Spinal cord (tissue), 10 donors: ENCODE results near the gene PTS. TPM values are rescaled to one million over a fixed set of nuclear protein-coding genes. Genes with fewer than 3 reads are reported as not detected.
A peak's percentile ranks its signal among the peaks of the same experiment; 100 is the strongest.

Experiments
- DNase-seq, 6 donors: peaks; one replicate each; pipeline versions ENCODE4 v3.0.0 to v3.0.0-alpha.2; 2013 to 2015; ENCODE audit warnings: low spot score in 6 of 6, low read depth in 4 of 6
- H3K27ac ChIP-seq: one replicate; pipeline ENCODE4 v1.5.1; 2013; ENCODE audit warnings: low read depth, low read length, control low read depth
- H3K27me3 ChIP-seq: one replicate; pipeline ENCODE4 v1.6.1; 2013; ENCODE audit warnings: low read length; ENCODE audit not compliant: control insufficient read depth, insufficient read depth
- H3K36me3 ChIP-seq: one replicate; pipeline ENCODE4 v1.6.1; 2013; ENCODE audit warnings: low read length; ENCODE audit not compliant: control insufficient read depth, insufficient read depth
- H3K4me1 ChIP-seq: one replicate; pipeline ENCODE4 v1.6.1; 2013; ENCODE audit warnings: low read length; ENCODE audit not compliant: control insufficient read depth, insufficient read depth
- H3K4me3 ChIP-seq: one replicate; pipeline ENCODE4 v1.5.1; 2013; ENCODE audit warnings: low read depth, low read length, control low read depth
- H3K9me3 ChIP-seq: one replicate; pipeline ENCODE4 v1.6.1; 2013; ENCODE audit warnings: low read length; ENCODE audit not compliant: control insufficient read depth, insufficient read depth
- WGBS: methylation state at CpG from one replicate; pipeline ENCODE4 v1.1.5; 2013; ENCODE audit warnings: missing lambda C conversion rate; ENCODE audit not compliant: insufficient coverage; 5-methylcytosine and 5-hydroxymethylcytosine counted together
- polyA plus RNA-seq, 2 donors: library from polyadenylated mRNA; unstranded; fragments of 120-200 nt; gene quantifications; one replicate each; pipeline ENCODE4 v1.2.1, GENCODE V29; 2013; ENCODE audit not compliant: insufficient read length in 2 of 2
- total RNA-seq, 2 donors: library from RNA; depleted of rRNA in 1 of 2; stranded (reverse); fragments of 120-200 nt in 1 of 2; fragments of >200 nt in 1 of 2; gene quantifications; one replicate each; pipeline versions ENCODE4 v1.2.3 to v1.2.4, GENCODE V29; 2013 to 2014
- donor health status: healthy.

Gene PTS
- total and polyA plus RNA-seq, 4 donors = 49.0 to 97.1 (median 73.2) TPM

GRCh38 chr11:112215621-112216020 is 10.6 kb upstream of the PTS start:
- H3K9me3 ChIP-seq = no peaks in the 10 kb centered on the region
- WGBS = no CpG with 5 or more reads among the region's 6 CpGs
- no peak for DNase-seq
- no peaks in the 10 kb centered on the region for H3K4me1 ChIP-seq
- H3K27me3 ChIP-seq = no peaks in the 10 kb centered on the region
- no peaks in the 10 kb centered on the region for H3K36me3 ChIP-seq
- no peak overlapping the region for H3K27ac ChIP-seq
- no peak overlapping the region for H3K4me3 ChIP-seq

- DNase-seq = no peak
- H3K9me3 ChIP-seq = no peaks in the 10 kb centered on the region
- WGBS = no CpG with 5 or more reads among the region's 1 CpG
- no peaks in the 10 kb centered on the region for H3K4me1 ChIP-seq
- no peaks in the 10 kb centered on the region for H3K27me3 ChIP-seq
- no peaks in the 10 kb centered on the region for H3K36me3 ChIP-seq
- H3K27ac ChIP-seq = no peak overlapping the region
- H3K4me3 ChIP-seq = no peak overlapping the region
Measured at GRCh38 chr11:112216561-112217105, 9.6 kb upstream of the PTS start.

- H3K27me3 ChIP-seq = no peaks in the 10 kb centered on the region
- no peaks in the 10 kb centered on the region for H3K9me3 ChIP-seq
- no peak overlapping the region for H3K27ac ChIP-seq
- no peak overlapping the region for H3K4me3 ChIP-seq
- 27% methylated on average over 5 of the region's 7 CpGs for WGBS
- no peaks in the 10 kb centered on the region for H3K4me1 ChIP-seq
- no peaks in the 10 kb centered on the region for H3K36me3 ChIP-seq
- peak; percentile 61 to 96 (median 76) for DNase-seq
Measured at GRCh38 chr11:112219476-112220232, 6.6 kb upstream of the PTS start.

GRCh38 chr11:112221274-112221835 is 4.9 kb upstream of the PTS start:
- no peaks in the 10 kb centered on the region for H3K27me3 ChIP-seq
- H3K4me3 ChIP-seq = no peak overlapping the region
- H3K9me3 ChIP-seq = no peaks in the 10 kb centered on the region
- no peaks in the 10 kb centered on the region for H3K36me3 ChIP-seq
- WGBS = no CpG with 5 or more reads among the region's 3 CpGs
- H3K4me1 ChIP-seq = peaks cover 4% of the 10 kb centered on the region
- no peak overlapping the region for H3K27ac ChIP-seq
- DNase-seq = no peak

- Histone ChIP-seq H3K9me3 (no peaks in the 10 kb centered on the region), H3K27ac (no peak overlapping the region), H3K36me3 (no peaks in the 10 kb centered on the region), H3K4me3 (no peak overlapping the region), H3K4me1 (peaks cover 4% of the 10 kb centered on the region), H3K27me3 (no peaks in the 10 kb centered on the region)
- DNase-seq = no peak
- 60% methylated on average over 4 of the region's 4 CpGs for WGBS
Measured at GRCh38 chr11:112222303-112222702, 3.9 kb upstream of the PTS start.

GRCh38 chr11:112223121-112223520 is 3.1 kb upstream of the PTS start:
- H3K36me3 ChIP-seq = no peaks in the 10 kb centered on the region
- no peak overlapping the region for H3K27ac ChIP-seq
- no peak overlapping the region for H3K4me3 ChIP-seq
- H3K9me3 ChIP-seq = no peaks in the 10 kb centered on the region
- no CpG with 5 or more reads among the region's 1 CpG for WGBS
- H3K4me1 ChIP-seq = peaks cover 8% of the 10 kb centered on the region
- DNase-seq = no peak
- H3K27me3 ChIP-seq = no peaks in the 10 kb centered on the region

- Histone ChIP-seq H3K4me3 (no peak overlapping the region), H3K9me3 (no peaks in the 10 kb centered on the region), H3K36me3 (no peaks in the 10 kb centered on the region), H3K27ac (no peak overlapping the region), H3K27me3 (no peaks in the 10 kb centered on the region), H3K4me1 (peaks cover 8% of the 10 kb centered on the region)
- DNase-seq = no peak
- 92% methylated on average over 2 of the region's 5 CpGs for WGBS
Measured at GRCh38 chr11:112223754-112224532, 2.3 kb upstream of the PTS start.

GRCh38 chr11:112225753-112226061 is 521 bp upstream of the PTS start:
- H3K27me3 ChIP-seq = no peaks in the 10 kb centered on the region
- DNase-seq = no peak
- peak overlapping the region; percentile 96 for H3K4me3 ChIP-seq
- H3K27ac ChIP-seq = peak overlapping the region; percentile 96
- 10% methylated on average over 5 of the region's 8 CpGs for WGBS
- H3K9me3 ChIP-seq = no peaks in the 10 kb centered on the region
- H3K36me3 ChIP-seq = peaks cover 5% of the 10 kb centered on the region
- H3K4me1 ChIP-seq = peaks cover 8% of the 10 kb centered on the region

GRCh38 chr11:112226831-112227401 is 688 bp downstream of the PTS start:
- DNase-seq = peak in 4 of 6 donors; percentile 6 to 69 (median 12)
- Histone ChIP-seq H3K27ac (peak overlapping the region; percentile 96), H3K9me3 (no peaks in the 10 kb centered on the region), H3K36me3 (peaks cover 5% of the 10 kb centered on the region), H3K27me3 (no peaks in the 10 kb centered on the region), H3K4me1 (peaks cover 8% of the 10 kb centered on the region), H3K4me3 (peak overlapping the region; percentile 96)
- WGBS = 0% methylated on average over 8 of the region's 16 CpGs
